Activated T-cell treated with anti-CD3 and anti-CD28 coated beads, Interleukin-2, amount 50 U/mL, for 24 hours (primary cell): ENCODE data around the gene TRRAP.

Source experiments
- DNase-seq: peaks from one replicate; pipeline ENCODE4 v3.0.0-alpha.2; 2020
- H3K27ac Mint-ChIP-seq: 2 replicates; pipeline ENCODE4 v1.8.0; 2020; ENCODE audit warnings: mild to moderate bottlenecking, mixed read lengths
- H3K27me3 Mint-ChIP-seq: 2 replicates; pipeline ENCODE4 v1.8.0; 2020; ENCODE audit warnings: mixed read lengths
- H3K36me3 Mint-ChIP-seq: 2 replicates; pipeline ENCODE4 v1.8.0; 2020; ENCODE audit warnings: low read depth, mixed read lengths
- H3K4me1 Mint-ChIP-seq: 2 replicates; pipeline ENCODE4 v1.8.0; 2020; ENCODE audit warnings: low read depth, mixed read lengths
- H3K4me3 Mint-ChIP-seq: 2 replicates; pipeline ENCODE4 v1.8.0; 2020; ENCODE audit warnings: mild to moderate bottlenecking, moderate library complexity, mixed read lengths
- H3K9me3 Mint-ChIP-seq: 2 replicates; pipeline ENCODE4 v1.8.0; 2020; ENCODE audit warnings: mixed read lengths

Gene TRRAP

DNA sequence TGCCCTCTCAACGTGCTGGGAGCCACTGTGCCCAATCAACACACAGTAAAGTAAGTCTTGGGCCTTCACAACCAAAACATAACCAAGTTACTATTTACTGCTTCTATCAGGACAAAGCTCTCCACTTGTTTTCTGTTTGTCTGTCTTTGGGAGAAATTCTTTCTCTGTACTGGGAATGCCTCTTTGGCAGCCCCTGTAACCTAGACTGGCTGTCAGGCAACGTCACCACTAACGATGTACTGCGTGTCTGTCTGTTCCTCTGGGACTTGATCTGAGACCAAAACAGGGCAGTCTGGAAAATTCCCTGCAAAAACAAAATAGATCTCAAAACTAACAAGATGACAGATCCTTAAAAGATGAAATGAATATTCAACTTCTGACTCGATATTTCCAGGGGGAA, 152.6 kb downstream of the TRRAP start:
- no peak for DNase-seq
- no peaks in the 10 kb centered on the region for H3K27me3 Mint-ChIP-seq
- no peaks in the 10 kb centered on the region for H3K9me3 Mint-ChIP-seq
- H3K4me1 Mint-ChIP-seq = peaks cover 2% of the 10 kb centered on the region
- H3K36me3 Mint-ChIP-seq = peaks cover 89% of the 10 kb centered on the region
- H3K4me3 Mint-ChIP-seq = no peak overlapping the region
- peak overlapping the region; percentile 72 for H3K27ac Mint-ChIP-seq

DNA sequence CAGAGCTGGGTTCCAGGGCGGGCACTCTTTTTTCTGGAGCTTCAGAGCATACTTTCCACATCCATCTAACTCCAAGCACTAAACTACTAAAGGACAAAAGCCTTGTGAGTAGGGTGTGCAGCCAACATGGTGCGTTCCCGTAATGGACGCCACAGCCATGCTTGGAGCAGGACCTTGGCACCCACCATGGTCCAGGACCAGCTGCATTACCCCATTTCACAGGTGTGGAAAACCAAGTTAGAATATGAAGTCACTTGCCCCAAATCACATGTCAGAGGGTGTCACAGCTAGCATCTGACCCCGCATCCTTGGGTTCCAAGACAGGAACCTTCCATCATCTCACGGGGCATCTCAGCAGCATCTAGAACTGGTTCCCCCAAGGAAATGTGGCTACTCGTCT, 153.2 kb downstream of the TRRAP start:
- no peaks in the 10 kb centered on the region for H3K27me3 Mint-ChIP-seq
- no peaks in the 10 kb centered on the region for H3K9me3 Mint-ChIP-seq
- H3K27ac Mint-ChIP-seq = peak overlapping the region; percentile 72
- H3K36me3 Mint-ChIP-seq = peaks cover 93% of the 10 kb centered on the region
- H3K4me1 Mint-ChIP-seq = peaks cover 2% of the 10 kb centered on the region
- DNase-seq = no peak
- no peak overlapping the region for H3K4me3 Mint-ChIP-seq

DNA sequence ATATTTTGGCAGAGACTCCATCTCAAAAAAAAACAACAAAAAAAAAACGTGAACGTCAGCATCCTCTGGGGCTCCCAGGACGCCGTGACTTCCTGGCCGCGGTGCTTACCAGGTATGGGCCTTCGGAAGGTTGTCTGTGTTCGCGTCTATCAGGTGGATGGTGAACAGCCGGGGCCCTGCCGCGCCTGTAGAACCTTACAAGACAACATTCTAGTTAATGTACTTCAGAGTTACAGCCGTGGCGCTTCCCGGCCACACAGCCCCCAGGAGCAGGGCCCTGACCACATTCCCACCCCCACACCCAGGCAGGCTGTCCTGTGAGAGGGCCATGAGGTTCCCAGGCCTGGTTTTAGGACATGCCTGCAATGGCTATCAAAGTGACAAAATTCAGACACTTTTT, 154.6 kb downstream of the TRRAP start:
- H3K4me3 Mint-ChIP-seq = no peak overlapping the region
- no peaks in the 10 kb centered on the region for H3K4me1 Mint-ChIP-seq
- no peaks in the 10 kb centered on the region for H3K27me3 Mint-ChIP-seq
- H3K27ac Mint-ChIP-seq = no peak overlapping the region
- H3K9me3 Mint-ChIP-seq = no peaks in the 10 kb centered on the region
- no peak for DNase-seq
- H3K36me3 Mint-ChIP-seq = peaks cover 98% of the 10 kb centered on the region

DNA sequence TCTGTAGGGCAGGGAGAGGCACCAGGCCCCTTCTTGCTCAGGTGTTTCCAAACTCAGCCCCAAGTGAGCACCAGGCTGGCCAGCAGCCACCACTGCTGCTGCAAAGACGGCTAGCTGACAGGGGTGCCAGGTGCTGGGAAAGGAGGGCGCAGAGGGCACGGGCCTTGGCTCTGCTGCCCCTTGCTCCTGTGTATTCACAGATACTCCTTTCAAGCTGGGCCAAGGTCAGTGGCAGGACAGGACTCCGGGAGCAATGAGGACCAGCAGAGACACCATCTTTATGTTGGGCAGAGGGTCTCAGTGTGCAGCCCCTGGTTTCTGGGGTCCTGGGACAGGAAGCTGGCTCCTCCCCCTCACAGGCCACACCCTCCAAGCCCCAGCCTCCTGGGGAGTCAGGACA, 155.4 kb downstream of the TRRAP start:
- no peak overlapping the region for H3K27ac Mint-ChIP-seq
- H3K9me3 Mint-ChIP-seq = no peaks in the 10 kb centered on the region
- no peak overlapping the region for H3K4me3 Mint-ChIP-seq
- H3K36me3 Mint-ChIP-seq = peaks cover 98% of the 10 kb centered on the region
- no peak for DNase-seq
- no peaks in the 10 kb centered on the region for H3K4me1 Mint-ChIP-seq
- no peaks in the 10 kb centered on the region for H3K27me3 Mint-ChIP-seq

DNA sequence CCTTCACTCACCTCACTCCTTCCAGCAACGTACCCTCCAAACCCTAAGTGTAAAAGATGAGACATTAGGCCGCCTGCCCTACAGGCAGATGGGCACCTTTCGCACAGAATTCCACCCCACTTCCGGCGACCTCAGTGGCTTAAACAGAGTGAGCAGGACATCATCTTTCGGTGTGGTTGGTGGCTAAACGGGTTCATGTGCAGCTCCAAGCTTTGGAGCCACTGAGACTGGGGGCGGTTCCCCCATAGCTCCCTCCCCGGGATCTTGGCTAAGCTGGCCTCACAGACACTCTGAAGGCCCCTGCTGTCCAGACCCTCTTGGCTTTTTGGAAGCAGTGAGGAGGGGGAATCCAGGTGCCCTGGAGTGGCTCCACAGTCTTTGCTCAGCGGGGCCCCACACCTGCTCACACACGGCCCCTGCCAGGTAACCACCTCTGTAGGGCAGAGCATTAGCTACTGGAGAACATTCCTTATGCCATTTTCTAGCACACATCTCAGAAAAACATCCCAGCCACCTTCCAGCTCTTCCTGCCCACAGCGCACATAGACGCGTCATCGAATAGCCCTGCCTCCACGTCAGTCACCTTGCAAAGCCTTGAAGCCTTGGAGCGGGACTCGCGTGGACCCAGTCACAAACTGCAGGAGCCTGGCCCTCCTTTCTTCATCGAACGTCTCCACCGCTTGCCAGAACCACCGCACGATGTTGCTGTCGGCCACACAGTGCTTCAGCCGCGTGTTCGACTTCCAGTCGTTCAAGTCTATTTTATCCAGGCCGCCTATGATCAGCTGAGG, 156.8 kb downstream of the TRRAP start:
- Mint-ChIP-seq H3K4me3 (no peak overlapping the region), H3K9me3 (no peaks in the 10 kb centered on the region), H3K4me1 (no peaks in the 10 kb centered on the region), H3K36me3 (peaks cover 95% of the 10 kb centered on the region), H3K27me3 (no peaks in the 10 kb centered on the region), H3K27ac (peak overlapping the region; percentile 38)
- DNase-seq = no peak

DNA sequence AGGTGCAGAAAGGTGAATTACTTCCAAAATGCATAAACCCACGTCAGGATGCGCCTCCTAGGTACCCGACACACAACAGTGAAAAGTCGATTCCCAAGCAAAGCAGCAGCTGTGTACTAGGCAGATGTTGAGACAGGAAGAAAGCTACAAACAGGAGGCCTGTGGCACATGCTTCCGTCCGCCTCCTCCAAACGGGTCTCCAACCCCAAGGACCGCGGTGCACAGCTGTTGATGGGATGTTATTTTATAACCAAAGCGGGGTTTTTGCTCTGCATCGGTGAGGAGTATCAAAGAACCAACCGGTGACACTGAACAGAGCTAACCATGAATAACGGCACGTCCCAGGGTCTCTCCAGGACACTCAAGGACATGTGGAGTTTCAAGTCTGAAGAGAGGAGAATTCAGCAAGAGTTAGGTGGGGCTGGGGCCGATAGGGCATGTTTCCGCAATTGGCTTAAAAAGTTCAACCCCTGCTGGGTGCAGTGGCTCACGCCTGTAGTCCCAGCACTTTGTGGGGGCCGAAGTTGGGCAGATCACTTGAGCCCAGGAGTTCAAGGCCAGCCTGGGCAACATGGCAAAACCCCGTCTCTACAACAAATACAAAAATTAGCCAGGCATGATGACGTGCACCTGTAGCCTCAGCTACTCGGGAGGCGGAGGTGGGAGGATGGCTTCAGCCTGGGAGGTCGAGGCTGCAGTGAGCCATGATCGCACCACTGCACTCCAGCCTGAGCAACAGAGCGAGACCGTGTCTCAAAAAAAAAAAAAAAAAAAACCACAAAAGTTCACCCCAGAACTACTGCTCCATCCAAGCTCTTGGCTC, 157.6 kb downstream of the TRRAP start:
- H3K27me3 Mint-ChIP-seq = no peaks in the 10 kb centered on the region
- peak overlapping the region; percentile 14 for H3K27ac Mint-ChIP-seq
- DNase-seq = no peak
- H3K4me3 Mint-ChIP-seq = no peak overlapping the region
- no peaks in the 10 kb centered on the region for H3K9me3 Mint-ChIP-seq
- no peaks in the 10 kb centered on the region for H3K4me1 Mint-ChIP-seq
- peaks cover 95% of the 10 kb centered on the region for H3K36me3 Mint-ChIP-seq

DNA sequence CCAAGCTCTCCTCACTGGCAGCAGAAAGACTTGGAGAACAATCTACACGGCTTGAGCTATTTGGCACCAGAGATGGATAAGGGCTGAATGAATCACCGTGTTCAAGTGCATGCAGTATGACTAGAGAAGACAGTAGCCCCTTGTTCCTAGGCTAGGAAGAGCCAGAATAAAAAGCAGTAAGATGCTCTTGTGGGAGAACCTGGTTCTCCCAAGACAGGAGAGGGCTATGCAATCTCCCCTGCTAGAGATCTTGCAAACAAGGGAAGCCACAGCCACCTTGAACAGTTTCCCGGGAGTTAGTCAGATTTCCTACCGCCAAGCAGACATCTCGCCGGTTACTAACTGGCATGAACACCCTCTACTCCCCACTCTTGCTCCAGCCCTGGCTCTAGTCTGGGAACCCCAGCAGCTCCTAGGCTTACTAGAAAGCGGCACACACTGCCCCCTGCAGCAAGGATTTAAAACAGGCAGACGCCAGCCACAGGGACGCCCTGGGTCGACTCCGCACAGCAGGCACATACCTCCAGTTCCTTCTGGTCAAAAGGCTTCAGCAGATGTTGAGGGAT, 158.3 kb downstream of the TRRAP start:
- no peak overlapping the region for H3K27ac Mint-ChIP-seq
- DNase-seq = no peak
- no peaks in the 10 kb centered on the region for H3K4me1 Mint-ChIP-seq
- H3K27me3 Mint-ChIP-seq = no peaks in the 10 kb centered on the region
- H3K4me3 Mint-ChIP-seq = no peak overlapping the region
- peaks cover 94% of the 10 kb centered on the region for H3K36me3 Mint-ChIP-seq
- no peaks in the 10 kb centered on the region for H3K9me3 Mint-ChIP-seq

DNA sequence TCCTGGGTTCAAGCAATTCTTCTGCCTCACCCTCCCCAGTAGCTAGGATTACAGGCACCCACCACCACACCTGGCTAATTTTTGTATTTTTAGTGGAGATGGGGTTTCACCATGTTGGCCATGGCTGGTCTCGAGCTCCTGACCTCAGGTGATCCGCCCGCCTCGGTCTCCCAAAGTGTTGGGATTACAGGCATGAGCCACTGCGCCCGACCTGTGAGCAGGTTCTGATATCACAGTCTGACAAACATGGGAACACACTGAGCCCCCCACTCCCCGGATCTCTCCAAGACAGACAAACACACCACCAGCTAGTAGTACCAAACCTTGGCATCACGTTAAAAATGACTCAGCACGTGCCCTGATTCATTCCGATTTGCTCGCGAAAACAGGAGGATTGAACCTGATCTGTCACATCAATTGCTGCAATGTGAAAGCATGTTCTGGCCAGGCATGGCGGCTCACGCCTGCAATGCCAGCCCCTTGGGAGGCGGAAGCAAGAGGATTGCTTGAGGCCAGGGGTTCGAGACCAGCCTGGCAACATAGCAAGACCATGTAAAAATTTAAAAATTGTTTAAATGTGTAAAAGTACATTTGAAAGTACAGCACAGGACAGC, 159.1 kb downstream of the TRRAP start:
- H3K9me3 Mint-ChIP-seq = no peaks in the 10 kb centered on the region
- no peaks in the 10 kb centered on the region for H3K27me3 Mint-ChIP-seq
- H3K4me1 Mint-ChIP-seq = no peaks in the 10 kb centered on the region
- H3K27ac Mint-ChIP-seq = no peak overlapping the region
- peaks cover 94% of the 10 kb centered on the region for H3K36me3 Mint-ChIP-seq
- H3K4me3 Mint-ChIP-seq = no peak overlapping the region
- DNase-seq = no peak

DNA sequence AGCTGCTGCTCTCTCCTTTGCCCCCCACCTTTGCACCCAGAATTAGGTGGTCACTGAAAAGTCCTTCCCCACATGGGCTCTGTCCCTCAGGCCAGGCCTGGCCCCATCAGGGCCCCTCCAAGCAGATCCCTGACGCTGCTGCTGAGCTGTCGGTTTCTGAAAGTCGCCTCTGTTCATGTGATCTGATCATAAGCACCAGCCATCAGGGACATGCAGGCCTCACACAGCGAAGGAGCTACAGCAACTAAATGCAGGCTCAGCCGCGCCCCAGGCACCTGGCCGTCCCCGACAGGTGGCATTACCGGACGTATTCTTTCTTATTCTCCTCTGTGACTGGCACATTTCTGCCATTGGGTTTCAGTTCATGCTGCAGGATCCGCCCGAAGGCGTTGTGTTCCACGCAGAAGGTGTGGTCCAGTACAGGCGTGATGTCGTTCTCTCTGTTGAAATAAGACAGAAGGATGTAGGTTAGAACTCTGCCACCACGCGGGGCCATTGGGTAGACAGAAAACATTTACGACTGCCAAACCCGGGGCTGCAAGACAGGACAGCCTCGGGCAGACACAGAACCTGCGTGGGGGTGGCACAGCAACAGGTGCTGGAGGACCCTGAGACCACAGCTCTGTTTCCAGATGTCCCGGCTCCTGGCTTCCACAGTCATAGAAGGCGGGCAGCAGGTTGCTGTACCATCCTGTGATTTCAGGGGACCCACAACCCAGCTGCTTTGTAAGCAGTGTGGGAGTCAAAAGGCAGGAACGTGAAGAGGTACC, 159.9 kb downstream of the TRRAP start:
- Mint-ChIP-seq H3K4me1 (no peaks in the 10 kb centered on the region), H3K27ac (no peak overlapping the region), H3K4me3 (no peak overlapping the region), H3K27me3 (no peaks in the 10 kb centered on the region), H3K36me3 (peaks cover 95% of the 10 kb centered on the region), H3K9me3 (no peaks in the 10 kb centered on the region)
- no peak for DNase-seq

DNA sequence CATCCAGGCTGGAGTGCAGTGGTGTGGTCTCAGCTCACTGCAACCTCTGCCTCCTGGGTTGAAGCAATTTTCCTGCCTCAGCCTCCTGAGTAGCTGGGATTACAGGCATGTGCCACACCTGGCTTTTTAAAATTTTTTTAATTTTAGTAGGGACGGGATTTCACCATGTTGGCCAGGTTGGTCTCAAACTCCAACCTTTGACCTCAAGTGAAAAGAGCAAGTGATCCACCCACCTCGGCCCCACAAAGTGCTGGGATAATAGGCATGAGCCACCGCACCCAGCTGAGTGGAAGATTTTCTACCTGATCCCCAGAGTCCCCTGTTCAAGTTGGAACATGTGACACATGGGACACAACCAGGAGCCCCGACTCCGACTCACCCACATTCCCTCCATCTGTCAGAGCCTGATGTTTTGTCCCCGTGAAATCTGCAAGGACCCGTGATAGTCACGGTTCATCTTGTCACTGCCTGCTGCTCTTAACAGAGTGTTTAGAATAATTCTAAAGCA, 161.1 kb downstream of the TRRAP start:
- H3K36me3 Mint-ChIP-seq = peaks cover 95% of the 10 kb centered on the region
- no peaks in the 10 kb centered on the region for H3K9me3 Mint-ChIP-seq
- H3K27ac Mint-ChIP-seq = no peak overlapping the region
- H3K27me3 Mint-ChIP-seq = no peaks in the 10 kb centered on the region
- DNase-seq = no peak
- no peak overlapping the region for H3K4me3 Mint-ChIP-seq
- H3K4me1 Mint-ChIP-seq = no peaks in the 10 kb centered on the region

DNA sequence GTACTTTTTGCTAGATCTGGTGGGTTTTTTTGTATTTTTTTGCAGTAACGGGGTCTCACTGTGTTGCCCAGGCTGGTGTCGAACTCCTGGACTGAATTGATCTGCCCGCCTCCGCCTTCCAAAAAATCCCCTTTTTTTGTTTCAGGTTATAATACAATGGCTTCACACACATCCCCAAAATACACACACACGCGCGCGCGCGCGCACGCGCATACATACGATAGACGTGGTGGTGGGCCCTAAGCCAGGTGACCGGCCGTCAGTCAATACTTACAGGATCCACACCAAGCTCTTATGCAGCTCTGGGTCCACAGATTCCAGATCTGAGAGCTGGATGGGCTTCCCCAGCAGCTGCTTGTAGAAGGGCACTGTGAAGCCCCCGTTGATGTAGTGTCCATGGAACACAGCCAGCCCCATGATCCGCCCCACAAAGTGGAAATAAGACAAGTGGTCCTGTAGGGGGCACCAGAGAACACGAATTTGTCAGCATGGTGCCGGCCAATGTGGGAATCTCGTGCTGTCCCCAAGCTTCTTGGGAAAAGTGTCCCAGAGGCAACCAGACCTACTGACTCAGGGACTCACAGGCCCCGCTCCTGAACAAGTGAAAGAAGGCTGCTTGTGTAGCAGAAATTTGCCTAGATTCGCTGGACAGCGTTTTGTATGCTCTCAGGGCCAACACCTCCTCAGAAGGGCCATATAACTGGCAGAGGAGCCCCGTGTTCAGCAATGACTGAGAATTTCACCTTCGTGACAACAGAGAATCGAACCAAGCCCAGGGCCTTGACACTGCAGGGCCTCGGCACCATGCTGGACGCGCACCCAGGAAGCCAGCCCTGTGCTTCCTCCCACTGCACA, 162.0 kb downstream of the TRRAP start:
- Mint-ChIP-seq H3K36me3 (peaks cover 93% of the 10 kb centered on the region), H3K27me3 (no peaks in the 10 kb centered on the region), H3K4me1 (no peaks in the 10 kb centered on the region), H3K9me3 (no peaks in the 10 kb centered on the region), H3K4me3 (no peak overlapping the region), H3K27ac (peak overlapping the region; percentile 56)
- peak; percentile 69 for DNase-seq

DNA sequence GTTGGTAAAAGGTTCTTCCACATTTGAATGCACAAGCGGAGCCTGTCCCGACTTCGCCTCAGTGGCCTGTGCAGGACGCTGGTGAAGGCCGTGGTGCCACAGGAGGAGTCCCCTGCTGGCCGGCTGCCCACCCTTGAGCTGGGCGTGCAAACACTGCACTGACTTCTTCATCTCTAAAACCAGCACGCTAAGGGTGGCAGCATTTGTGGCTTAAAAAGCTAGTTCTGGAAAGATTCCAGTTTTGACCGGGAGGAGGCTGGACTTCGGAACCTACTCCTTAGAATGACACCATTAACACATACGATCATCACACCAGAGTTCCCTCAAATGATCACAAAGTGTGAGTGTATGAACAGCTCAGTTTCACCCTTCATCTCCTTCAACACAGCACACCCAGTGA, 163.2 kb downstream of the TRRAP start:
- no peak overlapping the region for H3K4me3 Mint-ChIP-seq
- peaks cover 90% of the 10 kb centered on the region for H3K36me3 Mint-ChIP-seq
- H3K4me1 Mint-ChIP-seq = no peaks in the 10 kb centered on the region
- no peaks in the 10 kb centered on the region for H3K9me3 Mint-ChIP-seq
- no peak for DNase-seq
- H3K27me3 Mint-ChIP-seq = no peaks in the 10 kb centered on the region
- H3K27ac Mint-ChIP-seq = peak overlapping the region; percentile 60

DNA sequence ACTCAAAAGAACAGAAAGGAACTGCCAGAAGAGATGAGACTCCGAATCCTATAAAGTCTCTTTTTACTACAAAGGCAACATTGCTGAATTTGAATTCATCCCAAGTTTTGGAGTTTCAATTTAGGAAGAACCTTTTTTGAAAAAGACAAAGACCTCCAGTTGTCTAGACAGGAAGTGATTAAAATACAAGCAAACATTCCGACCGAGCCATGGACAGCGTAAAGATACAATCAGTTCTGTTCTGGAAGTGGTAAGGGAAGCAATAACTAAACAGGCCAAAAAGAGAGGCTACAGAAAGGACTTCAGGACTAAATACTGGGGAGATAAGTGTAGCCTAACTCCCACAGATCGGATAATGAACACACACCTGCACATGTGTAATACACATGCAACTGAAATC, 164.6 kb downstream of the TRRAP start:
- no peak for DNase-seq
- H3K4me3 Mint-ChIP-seq = no peak overlapping the region
- H3K27me3 Mint-ChIP-seq = no peaks in the 10 kb centered on the region

More for the DNA sequence above, 164.6 kb downstream of the TRRAP start:
- H3K9me3 Mint-ChIP-seq = no peaks in the 10 kb centered on the region
- H3K27ac Mint-ChIP-seq = peak overlapping the region; percentile 15
- H3K4me1 Mint-ChIP-seq = no peaks in the 10 kb centered on the region
- H3K36me3 Mint-ChIP-seq = peaks cover 89% of the 10 kb centered on the region
